Hematopoietic multipotent progenitor cell treated with erythropoietin and hydrocortisone succinate and interleukin-3 and kit ligand, for 8 days (in vitro differentiated cells): ENCODE data around the gene MYO7A.

Source experiments
- DNase-seq: peaks from one replicate; pipeline ENCODE4 v3.0.0-alpha.2; 2015

The MYO7A gene

DNA sequence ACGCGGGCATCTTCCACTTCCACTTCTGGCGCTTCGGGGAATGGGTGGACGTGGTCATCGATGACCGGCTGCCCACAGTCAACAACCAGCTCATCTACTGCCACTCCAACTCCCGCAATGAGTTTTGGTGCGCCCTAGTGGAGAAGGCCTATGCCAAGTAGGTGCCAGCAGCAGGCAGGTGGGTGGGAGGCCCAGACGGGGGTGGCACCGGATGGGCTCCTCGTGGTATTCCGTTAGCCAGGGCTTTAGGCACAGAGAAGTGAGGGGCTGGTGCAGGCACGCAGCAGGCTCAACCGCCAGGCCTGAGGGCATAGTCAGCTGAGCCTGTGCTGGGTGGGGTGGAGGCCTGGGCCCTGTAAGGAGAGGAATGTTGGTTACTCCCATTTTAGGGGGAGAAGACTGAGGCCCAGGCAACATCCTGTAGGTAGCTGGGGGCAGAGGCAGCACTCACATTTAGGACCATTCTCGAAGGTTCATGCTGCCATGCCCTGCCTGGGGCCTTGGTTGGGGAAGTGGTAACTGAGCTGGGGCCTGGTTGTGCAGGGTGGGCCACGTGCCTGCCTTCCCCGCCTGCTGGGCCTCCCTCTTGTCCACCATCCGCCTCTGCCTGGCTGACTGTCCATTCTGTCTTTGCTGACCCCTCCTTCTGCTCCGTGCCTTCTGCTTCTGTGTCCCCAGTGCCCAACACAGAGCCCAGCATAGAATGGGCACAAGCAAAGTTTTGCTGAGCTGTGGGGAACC lies 15.2 kb upstream of the MYO7A start:
- DNase-seq: no peak

- DNase-seq: peak; percentile 54
These were observed 14.5 kb upstream of the MYO7A start for GRCh38 chr11:77113382-77114088.

GRCh38 chr11:77114089-77114463 lies 14.0 kb upstream of the MYO7A start:
- no peak for DNase-seq

- DNase-seq: no peak
These were observed 12.8 kb upstream of the MYO7A start for GRCh38 chr11:77115181-77115611.

DNA sequence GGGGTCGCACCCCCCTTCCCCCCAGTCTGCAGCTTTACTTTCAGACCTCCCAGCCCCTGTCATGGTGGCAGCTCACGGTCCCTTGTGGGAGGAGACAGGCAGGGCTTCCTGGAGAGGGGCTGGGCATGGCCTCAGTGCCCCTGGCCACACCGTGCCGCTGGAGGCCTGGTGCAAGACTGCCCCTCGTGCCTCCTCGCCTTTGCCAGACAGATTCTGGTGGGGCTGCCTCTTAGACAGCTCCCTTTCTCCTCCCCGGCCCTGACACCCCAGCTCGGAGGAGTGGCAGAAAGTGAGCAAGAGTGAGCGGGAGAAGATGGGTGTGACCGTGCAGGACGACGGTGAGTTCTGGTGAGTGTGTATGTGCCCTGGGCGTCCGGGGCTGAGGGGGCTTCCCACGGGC lies 12.1 kb upstream of the MYO7A start:
- no peak for DNase-seq

DNA sequence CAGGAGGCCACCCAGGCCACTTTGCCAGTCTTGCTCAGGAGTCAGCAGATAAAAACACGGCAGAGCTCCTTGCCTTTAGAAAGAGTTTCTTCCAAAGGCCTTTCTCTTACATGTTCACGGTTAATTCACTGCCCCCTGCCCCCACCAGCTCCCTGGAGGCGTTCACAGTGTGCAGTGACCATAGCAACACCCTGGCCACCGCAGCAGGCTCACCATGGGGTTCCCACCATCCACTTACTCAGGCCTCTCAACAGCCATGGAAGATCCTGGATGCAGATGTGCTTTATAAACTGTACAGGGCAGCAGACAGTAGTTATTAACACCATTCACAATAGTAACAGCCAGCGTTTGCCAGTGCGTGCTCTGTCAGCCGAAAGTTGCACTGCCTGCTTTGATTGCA lies 10.6 kb upstream of the MYO7A start:
- no peak for DNase-seq

DNA sequence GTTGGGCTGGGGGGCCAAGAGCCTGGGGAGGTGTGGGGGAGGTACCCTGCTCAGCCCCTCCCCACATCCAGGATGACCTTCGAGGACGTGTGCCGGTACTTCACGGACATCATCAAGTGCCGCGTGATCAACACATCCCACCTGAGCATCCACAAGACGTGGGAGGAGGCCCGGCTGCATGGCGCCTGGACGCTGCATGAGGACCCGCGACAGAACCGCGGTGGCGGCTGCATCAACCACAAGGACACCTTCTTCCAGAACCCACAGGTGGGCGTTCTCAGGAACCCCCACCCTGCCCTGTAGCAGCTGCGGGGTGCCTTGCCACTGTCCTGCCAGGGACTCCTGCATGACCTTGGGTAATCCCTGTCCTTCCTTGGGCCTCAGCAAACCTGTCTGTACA lies 10.0 kb upstream of the MYO7A start:
- DNase-seq: no peak

GRCh38 chr11:77118971-77119370 lies 9.1 kb upstream of the MYO7A start:
- DNase-seq: no peak

DNA sequence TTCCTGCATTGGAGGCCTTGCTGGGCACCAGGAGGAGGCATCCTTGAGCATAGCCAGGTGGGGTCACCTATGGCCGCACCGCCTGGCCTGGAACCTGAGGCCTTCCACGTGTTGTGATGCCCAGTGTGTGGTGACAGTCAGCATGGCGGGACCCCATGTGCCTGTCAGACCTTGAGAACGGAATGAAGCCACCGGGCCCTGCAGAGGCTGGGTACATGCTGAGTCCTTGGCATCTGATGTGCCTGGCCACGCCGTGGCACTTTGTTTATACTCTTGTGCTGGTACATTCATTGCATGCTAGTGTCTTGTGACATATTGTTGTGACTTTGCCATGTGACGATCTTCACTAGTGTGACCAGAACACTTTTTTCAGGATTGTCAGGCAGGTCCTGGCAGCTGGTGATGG lies 8.5 kb upstream of the MYO7A start:
- DNase-seq: no peak

GRCh38 chr11:77120571-77120970 lies 7.5 kb upstream of the MYO7A start:
- DNase-seq: no peak

- no peak for DNase-seq
These were observed 6.9 kb upstream of the MYO7A start for GRCh38 chr11:77121096-77121640.

GRCh38 chr11:77121876-77122575 lies 6.0 kb upstream of the MYO7A start:
- DNase-seq: no peak

DNA sequence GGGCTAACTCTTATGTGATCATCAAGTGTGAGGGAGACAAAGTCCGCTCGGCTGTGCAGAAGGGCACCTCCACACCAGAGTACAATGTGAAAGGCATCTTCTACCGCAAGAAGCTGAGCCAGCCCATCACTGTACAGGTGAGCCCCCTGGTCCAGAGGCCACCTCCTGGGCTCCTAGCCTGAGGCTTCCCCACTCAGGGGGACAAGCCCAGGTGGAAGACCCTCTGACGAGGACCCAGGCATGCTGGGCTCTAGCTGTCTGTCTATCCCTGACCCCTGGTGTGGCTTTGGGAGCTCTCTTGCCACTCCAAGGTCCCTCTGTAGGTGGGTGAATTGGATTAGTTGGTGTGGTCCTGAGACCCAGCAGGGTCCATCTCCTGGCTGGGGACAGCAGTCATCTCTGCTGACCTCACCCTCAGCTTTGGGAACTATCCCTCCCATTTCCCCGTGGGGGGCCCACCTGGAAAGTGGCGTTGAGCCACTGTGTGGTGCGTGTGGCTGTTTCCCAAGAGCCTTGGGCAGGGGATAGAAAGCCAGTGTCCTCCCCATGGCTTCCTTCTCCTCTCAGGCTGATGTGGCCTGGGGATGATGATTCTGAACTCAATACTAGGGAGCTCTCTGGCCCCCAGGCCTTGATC lies 5.4 kb upstream of the MYO7A start:
- DNase-seq: no peak

GRCh38 chr11:77123591-77123990 lies 4.5 kb upstream of the MYO7A start:
- no peak for DNase-seq

DNA sequence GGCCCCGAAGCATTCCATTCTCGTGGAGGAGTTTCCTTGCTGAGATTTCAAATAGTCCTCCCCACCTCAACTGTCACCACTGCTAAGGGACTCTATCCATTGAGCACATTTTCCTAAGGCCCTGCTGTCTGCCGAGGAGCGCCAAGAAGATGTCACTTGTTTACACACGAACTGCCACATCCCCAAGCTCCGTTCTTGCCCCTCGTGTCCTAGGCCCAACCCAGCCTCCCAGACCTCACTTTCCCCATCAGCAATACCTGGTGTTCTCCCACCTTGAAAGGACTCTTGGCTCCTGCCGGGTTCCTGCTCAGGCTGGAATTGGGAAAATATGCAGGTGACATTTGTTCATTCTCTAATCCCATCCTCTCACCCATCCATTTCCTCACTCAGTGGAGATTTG lies 4.0 kb upstream of the MYO7A start:
- DNase-seq: no peak

- DNase-seq: no peak
These were observed 3.6 kb upstream of the MYO7A start for GRCh38 chr11:77124488-77124887.

DNA sequence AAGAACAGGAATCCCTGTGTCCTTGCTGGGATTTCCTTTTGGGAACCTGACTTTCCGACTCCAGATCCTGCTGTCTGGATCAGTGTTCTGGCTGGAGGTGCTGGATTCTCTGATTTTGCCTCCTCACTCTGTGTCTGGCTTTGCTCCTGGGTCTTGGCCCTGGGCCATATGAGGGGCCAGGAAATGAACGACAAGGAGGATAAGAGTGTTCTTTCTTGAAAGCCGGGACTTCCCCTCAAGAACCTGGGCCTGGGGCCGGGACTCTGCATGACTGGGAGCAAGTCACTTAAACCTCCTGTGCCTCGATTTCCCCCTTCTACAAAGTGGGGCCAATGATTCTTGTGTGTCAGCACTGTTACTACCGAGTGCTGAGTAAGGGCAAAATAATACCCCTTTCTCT lies 2.9 kb upstream of the MYO7A start:
- DNase-seq: no peak

GRCh38 chr11:77125695-77126094 lies 2.4 kb upstream of the MYO7A start:
- no peak for DNase-seq

GRCh38 chr11:77126156-77126775 lies 1.8 kb upstream of the MYO7A start:
- no peak for DNase-seq

DNA sequence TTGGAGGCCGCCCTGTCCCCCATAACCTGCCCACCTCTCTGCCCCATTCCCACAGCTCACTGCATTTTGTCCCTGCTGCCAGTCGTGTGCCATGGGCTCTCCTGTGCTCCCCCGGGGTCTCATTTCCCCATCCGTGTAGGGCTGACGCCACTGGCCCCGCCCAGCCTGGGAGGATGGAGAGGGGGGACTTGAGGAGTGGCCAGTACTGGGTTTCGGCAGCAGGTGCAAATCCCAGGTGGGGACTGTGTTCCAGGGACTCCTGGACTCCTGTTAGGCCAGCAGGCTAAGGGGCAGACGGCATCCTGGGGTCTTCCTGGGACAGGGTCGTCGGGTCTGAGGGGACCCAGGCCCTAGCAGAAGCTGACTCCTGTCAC lies 1.2 kb upstream of the MYO7A start:
- DNase-seq: no peak

- DNase-seq: peak; percentile 44
These were observed 673 bp upstream of the MYO7A start for GRCh38 chr11:77127235-77127911.
